Measurements from ENCODE around the gene ZIC1.

Gene ZIC1

DNA sequence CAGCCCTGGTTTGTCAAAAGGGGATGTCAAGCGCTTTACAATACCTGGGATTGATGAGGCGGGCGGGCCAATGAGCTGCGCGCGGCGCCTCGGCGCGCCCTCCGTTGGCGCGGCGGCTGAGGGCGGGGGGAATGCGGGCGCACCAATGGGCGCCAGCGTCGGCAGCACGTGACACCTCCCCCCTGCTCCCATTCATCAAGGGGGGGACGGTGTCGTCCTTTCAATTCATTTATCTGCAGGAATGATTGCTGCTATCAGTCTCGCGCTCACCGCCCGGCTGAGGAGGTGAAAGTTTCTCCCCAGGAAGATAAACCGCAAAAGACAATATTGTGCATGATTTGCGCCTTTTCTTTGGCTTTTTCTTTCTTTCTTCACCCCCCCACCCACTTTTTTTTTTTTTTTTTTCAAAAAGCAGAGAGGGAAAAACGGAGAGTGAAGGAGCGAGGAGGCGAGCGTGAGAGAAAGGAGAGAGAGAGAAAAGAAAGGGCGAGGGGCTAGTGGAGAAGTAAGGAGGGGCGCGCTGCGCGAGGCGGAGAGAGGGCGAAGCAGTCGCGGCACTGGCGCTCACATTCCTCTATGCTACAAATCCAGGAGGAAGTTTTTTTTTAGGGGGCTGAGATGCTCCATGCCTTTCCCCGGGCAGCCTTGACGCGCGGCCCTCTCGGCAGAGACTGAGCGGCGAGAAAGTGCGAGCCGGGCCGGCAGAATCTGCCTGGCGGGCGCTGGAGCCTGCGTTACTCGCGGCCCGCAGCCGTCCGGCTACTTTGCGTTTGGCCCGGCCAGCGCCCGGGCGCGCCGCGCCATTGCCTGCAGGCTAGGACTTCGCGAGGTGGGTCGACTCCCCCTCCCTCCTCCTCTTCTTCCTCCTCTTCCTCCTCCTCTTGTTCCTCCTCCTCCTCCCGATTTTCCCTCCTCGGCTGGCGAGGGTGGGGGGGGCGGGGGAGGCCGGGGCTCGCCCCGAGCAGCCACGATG, at the start of gene ZIC1:
TSS of gene ZIC1 (plus strand) at position 223 of the 973 bp plus-strand sequence. CDS start at position 971, 748 bp downstream.
- Histone ChIP-seq H3K79me2 (ENCODE audit: low read length) (no peaks in the 10 kb centered on the region), H4K20me1 (ENCODE audit: insufficient read depth, low read length) (no peaks in the 10 kb centered on the region), H3K27me3 (ENCODE audit: low read depth, low read length) (no peaks in the 10 kb centered on the region), H3K4me2 (ENCODE audit: low read length) (no peak within 1 kb of the TSS), H3K36me3 (replicated peaks; ENCODE audit: low read depth, low read length) (no peaks in the 10 kb centered on the region), H3K9me3 (ENCODE audit: insufficient read depth, low read length) (peaks cover 3% of the 10 kb centered on the region; the same call in 1 of the 2 replicates), H3K9ac (ENCODE audit: low read length) (no peak within 1 kb of the TSS), H3K4me1 (ENCODE audit: low read length) (no peaks in the 10 kb centered on the region), H3K4me3 (ENCODE audit: low read length) (no peak within 1 kb of the TSS), H3K27ac (ENCODE audit: low read length) (no peak within 1 kb of the TSS), H2AFZ (ENCODE audit: low read depth, low read length) (no peak within 1 kb of the TSS)
- no peak for TF ChIP-seq CTCF (IDR thresholded peaks at IDR 0.05; ENCODE audit: low read depth, low read length)
- TF ChIP-seq EZH2phosphoT487 (IDR thresholded peaks at IDR 0.05; ENCODE audit: low read depth) = no peak

GRCh38 chr3:147360051-147360439, 49.1 kb upstream of the ZIC1 start:
- no peaks in the 10 kb centered on the region for H4K20me1 ChIP-seq (ENCODE audit: insufficient read depth, low read length)
- H3K9me3 ChIP-seq (ENCODE audit: insufficient read depth, low read length) = no peaks in the 10 kb centered on the region
- no peak overlapping the region for H3K27ac ChIP-seq (ENCODE audit: low read length)
- no peak overlapping the region for H3K4me3 ChIP-seq (ENCODE audit: low read length)
- H3K27me3 ChIP-seq (ENCODE audit: low read depth, low read length) = no peaks in the 10 kb centered on the region
- H2AFZ ChIP-seq (ENCODE audit: low read depth, low read length) = no peak overlapping the region
- H3K4me1 ChIP-seq (ENCODE audit: low read length) = peaks cover 5% of the 10 kb centered on the region
- H3K4me2 ChIP-seq (ENCODE audit: low read length) = no peak overlapping the region
- H3K79me2 ChIP-seq (ENCODE audit: low read length) = no peaks in the 10 kb centered on the region
- no peaks in the 10 kb centered on the region for H3K36me3 ChIP-seq (replicated peaks; ENCODE audit: low read depth, low read length)
- TF ChIP-seq EZH2phosphoT487 (IDR thresholded peaks at IDR 0.05; ENCODE audit: low read depth) (no peak), CTCF (IDR thresholded peaks at IDR 0.05; ENCODE audit: low read depth, low read length) (no peak)
- no peak overlapping the region for H3K9ac ChIP-seq (ENCODE audit: low read length)

GRCh38 chr3:147360646-147361453, 48.3 kb upstream of the ZIC1 start:
- H3K4me3 ChIP-seq (ENCODE audit: low read length) = peak overlapping the region; percentile 77
- no peaks in the 10 kb centered on the region for H3K79me2 ChIP-seq (ENCODE audit: low read length)
- TF ChIP-seq EZH2phosphoT487 (IDR thresholded peaks at IDR 0.05; ENCODE audit: low read depth) (no peak), CTCF (IDR thresholded peaks at IDR 0.05; ENCODE audit: low read depth, low read length) (no peak)
- no peak overlapping the region for H3K27ac ChIP-seq (ENCODE audit: low read length)
- H4K20me1 ChIP-seq (ENCODE audit: insufficient read depth, low read length) = no peaks in the 10 kb centered on the region
- H3K4me1 ChIP-seq (ENCODE audit: low read length) = peaks cover 5% of the 10 kb centered on the region
- no peaks in the 10 kb centered on the region for H3K36me3 ChIP-seq (replicated peaks; ENCODE audit: low read depth, low read length)
- no peaks in the 10 kb centered on the region for H3K27me3 ChIP-seq (ENCODE audit: low read depth, low read length)
- no peaks in the 10 kb centered on the region for H3K9me3 ChIP-seq (ENCODE audit: insufficient read depth, low read length)
- peak overlapping the region; percentile 47 for H3K9ac ChIP-seq (ENCODE audit: low read length)
- H2AFZ ChIP-seq (ENCODE audit: low read depth, low read length) = peak overlapping the region; percentile 86
- H3K4me2 ChIP-seq (ENCODE audit: low read length) = peak overlapping the region; percentile 85

All from OCI-LY3 (cell line).